Keratinocyte (primary cell): ENCODE measurements around the gene EPHB1.

Source experiments
- CTCF ChIP-seq, 3 experiments: IDR thresholded peaks in 1 of 3; conservative IDR thresholded peaks in 1 of 3; optimal IDR thresholded peaks in 1 of 3; 2 replicates in 2 of 3; 3 replicates in 1 of 3; pipeline versions ENCODE3 to v1.5.1; 2011; ENCODE audit warnings: low read length in 3 of 3, mild to moderate bottlenecking in 3 of 3, moderate library complexity in 2 of 3, control low read depth in 1 of 3, inconsistent platforms in 1 of 3; ENCODE audit not compliant: insufficient read depth in 2 of 3; ENCODE audit errors: extremely low read depth in 1 of 3
- EZH2 ChIP-seq: IDR thresholded peaks from one replicate; pipeline ENCODE4 v1.6.1; 2012; ENCODE audit warnings: inconsistent platforms, mild to moderate bottlenecking, low read length, moderate library complexity

GRCh38 chr3:134939978-134940377, 144.9 kb downstream of the EPHB1 start:
- no peak for TF ChIP-seq CTCF (optimal IDR thresholded peaks at IDR 0.05 in 1 of 3, IDR thresholded peaks at IDR 0.05 in 1 of 3, conservative IDR thresholded peaks at IDR 0.05 in 1 of 3; ENCODE audit: extremely low read depth in 1 of 3, insufficient read depth in 2 of 3, low read length in 3 of 3)
- TF ChIP-seq EZH2, result no peak
